ENCODE results near the gene PPP2R2B. TPM values are rescaled to one million over a fixed set of nuclear protein-coding genes. Genes with fewer than 3 reads are reported as not detected.
A peak's percentile ranks its signal among the peaks of the same experiment; 100 is the strongest.

Gene PPP2R2B
- total RNA-seq, 2 experiments from 2014 or later, result 1.0 to 1.1 TPM

GRCh38 chr5:146553446-146553845, 325.1 kb downstream of the PPP2R2B start:
- POLR2A ChIA-PET, result no interaction called here
- CTCF ChIA-PET, result interaction anchor here (1.3 kb wide), 1 partner anchor 10 kb away, joined by 4 read pairs; no protein-coding TSS in a partner anchor
- no peak for DNase-seq
- Mint-ChIP-seq H3K36me3 (no peaks in the 10 kb centered on the region), H3K27ac (no peak overlapping the region), H3K27me3 (peaks cover 9% of the 10 kb centered on the region), H3K4me1 (ENCODE audit: low read depth) (no peaks in the 10 kb centered on the region), H3K9me3 (no peaks in the 10 kb centered on the region), H3K4me3 (no peak overlapping the region)
- intact Hi-C loops (cut with micrococcal nuclease), result no loop called here

GRCh38 chr5:146549615-146550014, 328.9 kb downstream of the PPP2R2B start:
- Mint-ChIP-seq H3K4me3 (no peak overlapping the region), H3K27ac (no peak overlapping the region), H3K36me3 (no peaks in the 10 kb centered on the region), H3K9me3 (no peaks in the 10 kb centered on the region), H3K4me1 (ENCODE audit: low read depth) (no peaks in the 10 kb centered on the region), H3K27me3 (peaks cover 7% of the 10 kb centered on the region)
- ChIA-PET POLR2A (no interaction called here), CTCF (no interaction called here)
- DNase-seq, result no peak
- intact Hi-C loops (cut with micrococcal nuclease), result no loop called here

GRCh38 chr5:146548781-146549449, 329.6 kb downstream of the PPP2R2B start:
- no peak overlapping the region for H3K4me3 Mint-ChIP-seq
- H3K4me1 Mint-ChIP-seq (ENCODE audit: low read depth), result no peaks in the 10 kb centered on the region
- H3K36me3 Mint-ChIP-seq, result no peaks in the 10 kb centered on the region
- no peak overlapping the region for H3K27ac Mint-ChIP-seq
- intact Hi-C loops (cut with micrococcal nuclease), result no loop called here
- no peaks in the 10 kb centered on the region for H3K9me3 Mint-ChIP-seq
- DNase-seq, result no peak
- peaks cover 7% of the 10 kb centered on the region for H3K27me3 Mint-ChIP-seq
- CTCF ChIA-PET, result no interaction called here
- POLR2A ChIA-PET, result no interaction called here

- Mint-ChIP-seq H3K27ac (no peak overlapping the region), H3K9me3 (no peaks in the 10 kb centered on the region), H3K36me3 (no peaks in the 10 kb centered on the region), H3K27me3 (no peaks in the 10 kb centered on the region), H3K4me3 (no peak overlapping the region), H3K4me1 (ENCODE audit: low read depth) (peaks cover 2% of the 10 kb centered on the region)
- ChIA-PET POLR2A (no interaction called here), CTCF (interaction anchor here (6.1 kb wide), 1 partner anchor 11 kb away, joined by 56 read pairs; no protein-coding TSS in a partner anchor)
- intact Hi-C loops (cut with micrococcal nuclease), result loop anchor here (5.0 kb wide), 1 partner anchor 118 kb away; no protein-coding TSS in a partner anchor
- no peak for DNase-seq
Observed at GRCh38 chr5:146544232-146544631, 334.3 kb downstream of the PPP2R2B start.

GRCh38 chr5:146541958-146542849, 336.4 kb downstream of the PPP2R2B start:
- no peaks in the 10 kb centered on the region for H3K9me3 Mint-ChIP-seq
- peak; percentile 79 for DNase-seq
- ChIA-PET POLR2A (no interaction called here), CTCF (interaction anchor here (0.7 to 6.1 kb wide), 19 partner anchors 9 to 646 kb away, joined by 3 to 70 read pairs (median 4); no protein-coding TSS in a partner anchor)
- H3K4me3 Mint-ChIP-seq, result no peak overlapping the region
- H3K27ac Mint-ChIP-seq, result no peak overlapping the region
- intact Hi-C loops (cut with micrococcal nuclease), result loop anchor here (1.0 to 5.0 kb wide), 2 partner anchors 120 to 424 kb away; no protein-coding TSS in a partner anchor
- H3K4me1 Mint-ChIP-seq (ENCODE audit: low read depth), result peaks cover 2% of the 10 kb centered on the region
- H3K27me3 Mint-ChIP-seq, result no peaks in the 10 kb centered on the region
- no peaks in the 10 kb centered on the region for H3K36me3 Mint-ChIP-seq

GRCh38 chr5:146540414-146540813, 338.1 kb downstream of the PPP2R2B start:
- H3K27ac Mint-ChIP-seq, result no peak overlapping the region
- intact Hi-C loops (cut with micrococcal nuclease), result loop anchor here (5.0 kb wide), 1 partner anchor 122 kb away; no protein-coding TSS in a partner anchor
- H3K27me3 Mint-ChIP-seq, result no peaks in the 10 kb centered on the region
- DNase-seq, result no peak
- H3K4me3 Mint-ChIP-seq, result no peak overlapping the region
- H3K36me3 Mint-ChIP-seq, result no peaks in the 10 kb centered on the region
- H3K9me3 Mint-ChIP-seq, result no peaks in the 10 kb centered on the region
- H3K4me1 Mint-ChIP-seq (ENCODE audit: low read depth), result peaks cover 2% of the 10 kb centered on the region
- ChIA-PET POLR2A (no interaction called here), CTCF (interaction anchor here (3.7 to 6.1 kb wide), 2 partner anchors 8 to 426 kb away, joined by 56 to 70 read pairs; no protein-coding TSS in a partner anchor)

- CTCF ChIA-PET, result interaction anchor here (2.6 kb wide), 1 partner anchor 649 kb away, joined by 8 read pairs; no protein-coding TSS in a partner anchor
- H3K9me3 Mint-ChIP-seq, result no peaks in the 10 kb centered on the region
- no peak for DNase-seq
- intact Hi-C loops (cut with micrococcal nuclease), result loop anchor here (5.0 kb wide), 1 partner anchor 122 kb away; no protein-coding TSS in a partner anchor
- POLR2A ChIA-PET, result no interaction called here
- H3K36me3 Mint-ChIP-seq, result no peaks in the 10 kb centered on the region
- H3K27ac Mint-ChIP-seq, result no peak overlapping the region
- no peaks in the 10 kb centered on the region for H3K27me3 Mint-ChIP-seq
- no peak overlapping the region for H3K4me3 Mint-ChIP-seq
- H3K4me1 Mint-ChIP-seq (ENCODE audit: low read depth), result peaks cover 2% of the 10 kb centered on the region
Observed at GRCh38 chr5:146539973-146540372, 338.6 kb downstream of the PPP2R2B start.

GRCh38 chr5:146538432-146538831, 340.1 kb downstream of the PPP2R2B start:
- intact Hi-C loops (cut with micrococcal nuclease), result no loop called here
- peaks cover 3% of the 10 kb centered on the region for H3K4me1 Mint-ChIP-seq (ENCODE audit: low read depth)
- H3K36me3 Mint-ChIP-seq, result no peaks in the 10 kb centered on the region
- no peak overlapping the region for H3K27ac Mint-ChIP-seq
- ChIA-PET POLR2A (no interaction called here), CTCF (interaction anchor here (0.9 to 2.6 kb wide), 5 partner anchors 9 to 653 kb away, joined by 3 to 8 read pairs (median 5); no protein-coding TSS in a partner anchor)
- no peak overlapping the region for H3K4me3 Mint-ChIP-seq
- H3K9me3 Mint-ChIP-seq, result no peaks in the 10 kb centered on the region
- no peak for DNase-seq
- no peaks in the 10 kb centered on the region for H3K27me3 Mint-ChIP-seq

- peaks cover 4% of the 10 kb centered on the region for H3K4me1 Mint-ChIP-seq (ENCODE audit: low read depth)
- H3K27me3 Mint-ChIP-seq, result no peaks in the 10 kb centered on the region
Observed at GRCh38 chr5:146533882-146534281, 344.7 kb downstream of the PPP2R2B start.

GRCh38 chr5:146533260-146533857, 345.2 kb downstream of the PPP2R2B start:
- intact Hi-C loops (cut with micrococcal nuclease), result loop anchor here (1.0 to 5.0 kb wide), 3 partner anchors 134 to 656 kb away; no protein-coding TSS in a partner anchor
- ChIA-PET POLR2A (no interaction called here), CTCF (interaction anchor here (0.5 to 6.7 kb wide), 19 partner anchors 9 to 655 kb away, joined by 3 to 92 read pairs (median 4); partner anchors contain the start of gene GPR151)
- H3K27me3 Mint-ChIP-seq, result peaks cover under 1% of the 10 kb centered on the region
- H3K9me3 Mint-ChIP-seq, result no peaks in the 10 kb centered on the region
- peak; percentile 83 for DNase-seq
- H3K36me3 Mint-ChIP-seq, result no peaks in the 10 kb centered on the region
- no peak overlapping the region for H3K27ac Mint-ChIP-seq
- no peak overlapping the region for H3K4me3 Mint-ChIP-seq
- H3K4me1 Mint-ChIP-seq (ENCODE audit: low read depth), result peaks cover 4% of the 10 kb centered on the region

More at GRCh38 chr5:146533882-146534281, 344.7 kb downstream of the PPP2R2B start:
- H3K36me3 Mint-ChIP-seq, result no peaks in the 10 kb centered on the region
- ChIA-PET CTCF (interaction anchor here (0.5 to 6.7 kb wide), 19 partner anchors 9 to 655 kb away, joined by 3 to 92 read pairs (median 4); partner anchors contain the start of gene GPR151), POLR2A (no interaction called here)
- H3K4me3 Mint-ChIP-seq, result no peak overlapping the region
- intact Hi-C loops (cut with micrococcal nuclease), result loop anchor here (1.0 to 5.0 kb wide), 3 partner anchors 133 to 655 kb away; no protein-coding TSS in a partner anchor
- no peak overlapping the region for H3K27ac Mint-ChIP-seq
- no peaks in the 10 kb centered on the region for H3K9me3 Mint-ChIP-seq
- DNase-seq, result no peak
